Activated naive CD8-positive, alpha-beta T cell treated with anti-CD3 and anti-CD28 coated beads, Interleukin-2, amount 50 U/mL, for 16 hours (primary cell): ENCODE data around the gene AKT1.

Source experiments
- DNase-seq: peaks from one replicate; pipeline ENCODE4 v3.0.0-alpha.2; 2020; ENCODE audit warnings: low read depth, low spot score

Gene AKT1

GRCh38 chr14:104786726-104787675 lies 8.5 kb downstream of the AKT1 start:
- DNase-seq, result no peak

- no peak for DNase-seq
Observed at GRCh38 chr14:104786091-104786586, 9.4 kb downstream of the AKT1 start.

- no peak for DNase-seq
Observed at GRCh38 chr14:104785708-104786080, 9.9 kb downstream of the AKT1 start.

GRCh38 chr14:104784846-104785707 lies 10.5 kb downstream of the AKT1 start:
- DNase-seq, result no peak

GRCh38 chr14:104784218-104784568 lies 11.4 kb downstream of the AKT1 start:
- no peak for DNase-seq

GRCh38 chr14:104783484-104784217 lies 11.9 kb downstream of the AKT1 start:
- DNase-seq, result no peak

- DNase-seq, result no peak
Observed at GRCh38 chr14:104782808-104783139, 12.8 kb downstream of the AKT1 start.

GRCh38 chr14:104782086-104782807 lies 13.3 kb downstream of the AKT1 start:
- no peak for DNase-seq

- no peak for DNase-seq
Observed at GRCh38 chr14:104781271-104782077, 14.1 kb downstream of the AKT1 start.

GRCh38 chr14:104780513-104781030 lies 15.0 kb downstream of the AKT1 start:
- DNase-seq, result no peak

GRCh38 chr14:104779776-104780512 lies 15.6 kb downstream of the AKT1 start:
- no peak for DNase-seq

GRCh38 chr14:104778694-104779331 lies 16.7 kb downstream of the AKT1 start:
- no peak for DNase-seq

- DNase-seq, result no peak
Observed at GRCh38 chr14:104777808-104778249, 17.7 kb downstream of the AKT1 start.

GRCh38 chr14:104776961-104777807 lies 18.4 kb downstream of the AKT1 start:
- no peak for DNase-seq

GRCh38 chr14:104776481-104776880 lies 19.1 kb downstream of the AKT1 start:
- no peak for DNase-seq

GRCh38 chr14:104775073-104775489 lies 20.5 kb downstream of the AKT1 start:
- DNase-seq, result no peak

GRCh38 chr14:104774453-104775072 lies 21.0 kb downstream of the AKT1 start:
- no peak for DNase-seq
